SK-N-SH treated with all-trans-retinoic acid at 6 μM for 48 hours (cell line): ENCODE data around the gene ASAP2.

Experiments used
- ATAC-seq: fragments of 200-7000 bp; cut with Tn5 transposase; 3 replicates; pipeline ENCODE4 v1.9.1; 2020; ENCODE audit warnings: mild to moderate bottlenecking, moderate library complexity
- BACH2 ChIP-seq: fragments of 250-450 bp; sonication (Bioruptor Pico); IDR thresholded peaks from 2 replicates; pipeline ENCODE4 v1.9.0; 2021; ENCODE audit warnings: mild to moderate bottlenecking, borderline replicate concordance
- CSRNP3 ChIP-seq: fragments of 250-450 bp; sonication (Bioruptor Pico); IDR thresholded peaks from 2 replicates; pipeline ENCODE4 v1.5.1; 2021; ENCODE audit warnings: mild to moderate bottlenecking, moderate library complexity
- ESRRG ChIP-seq: fragments of 250-450 bp; sonication (Bioruptor Pico); IDR thresholded peaks from 2 replicates; pipeline ENCODE4 v1.6.1; 2021; ENCODE audit warnings: mild to moderate bottlenecking
- ISL1 ChIP-seq: fragments of 250-450 bp; sonication (Bioruptor Pico); IDR thresholded peaks from 2 replicates; pipeline ENCODE4 v2.1.2; 2022; ENCODE audit warnings: mild to moderate bottlenecking, moderate library complexity
- OSR1 ChIP-seq: fragments of 250-450 bp; sonication (Bioruptor Pico); IDR thresholded peaks from 2 replicates; pipeline ENCODE4 v1.8.0; 2022; ENCODE audit warnings: moderate library complexity, mild to moderate bottlenecking, inconsistent platforms
- PATZ1 ChIP-seq: fragments of 250-450 bp; sonication (Bioruptor Pico); IDR thresholded peaks from 2 replicates; pipeline ENCODE4 v1.8.0; 2020; ENCODE audit warnings: mild to moderate bottlenecking, moderate library complexity, borderline replicate concordance
- POU6F1 ChIP-seq: fragments of 250-450 bp; sonication (Bioruptor Pico); IDR thresholded peaks from 2 replicates; pipeline ENCODE4 v1.8.0; 2021; ENCODE audit warnings: low read depth, mild to moderate bottlenecking, moderate library complexity, borderline replicate concordance
- PPARA ChIP-seq: fragments of 250-450 bp; sonication (Bioruptor Pico); IDR thresholded peaks from 2 replicates; pipeline ENCODE4 v1.5.0; 2020; ENCODE audit warnings: mild to moderate bottlenecking, borderline replicate concordance
- RARB ChIP-seq: fragments of 250-450 bp; sonication (Bioruptor Pico); IDR thresholded peaks from 2 replicates; pipeline ENCODE4 v1.8.0; 2021; ENCODE audit warnings: mild to moderate bottlenecking, moderate library complexity
- TCF4 ChIP-seq: fragments of 250-450 bp; sonication (Bioruptor Pico); IDR thresholded peaks from 2 replicates; pipeline ENCODE4 v1.8.0; 2021; ENCODE audit warnings: mild to moderate bottlenecking, moderate library complexity, borderline replicate concordance
- TOX ChIP-seq: fragments of 250-450 bp; sonication (Bioruptor Pico); IDR thresholded peaks from 2 replicates; pipeline ENCODE4 v1.8.0; 2021; ENCODE audit warnings: mild to moderate bottlenecking, moderate library complexity, borderline replicate concordance
- ZC3H10 ChIP-seq: fragments of 250-450 bp; sonication (Bioruptor Pico); IDR thresholded peaks from 2 replicates; pipeline ENCODE4 v1.5.1; 2021; ENCODE audit warnings: mild to moderate bottlenecking, moderate library complexity
- ZFP3 ChIP-seq: fragments of 250-450 bp; sonication (Bioruptor Pico); IDR thresholded peaks from 2 replicates; pipeline ENCODE4 v1.5.0; 2020; ENCODE audit warnings: mild to moderate bottlenecking, moderate library complexity
- ZFP30 ChIP-seq: fragments of 450-650 bp; formaldehyde crosslinking; IDR thresholded peaks from 2 replicates; pipeline ENCODE4 v1.5.0; 2022; ENCODE audit warnings: mild to moderate bottlenecking, moderate library complexity
- ZNF70 ChIP-seq: fragments of 450-650 bp; formaldehyde crosslinking; IDR thresholded peaks from 2 replicates; pipeline ENCODE4 v1.5.0; 2020; ENCODE audit warnings: mild to moderate bottlenecking, moderate library complexity
- ZNF8 ChIP-seq: fragments of 450-650 bp; formaldehyde crosslinking; IDR thresholded peaks from 2 replicates; pipeline ENCODE4 v1.5.0; 2020; ENCODE audit warnings: mild to moderate bottlenecking, moderate library complexity

Gene ASAP2

GRCh38 chr2:9207641-9208311 is 1.2 kb downstream of the ASAP2 start:
- TF ChIP-seq PPARA, result no peak
- peak; percentile 25; the same call in 1 of the 2 replicates for TF ChIP-seq ZNF70 (CRISPR knock-in tag)
- ATAC-seq, result peak; percentile 47

GRCh38 chr2:9208875-9209274 is 2.3 kb downstream of the ASAP2 start:
- no peak for TF ChIP-seq ZC3H10 (CRISPR knock-in tag)
- TF ChIP-seq PATZ1 (CRISPR knock-in tag), result no peak
- ATAC-seq, result no peak

GRCh38 chr2:9210030-9210429 is 3.4 kb downstream of the ASAP2 start:
- TF ChIP-seq ESRRG (CRISPR knock-in tag) (no peak), POU6F1 (CRISPR knock-in tag) (no peak), RARB (CRISPR knock-in tag) (no peak), OSR1 (CRISPR knock-in tag) (no peak), PPARA (no peak), ZC3H10 (CRISPR knock-in tag) (no peak), ZFP30 (CRISPR knock-in tag) (no peak), TCF4 (CRISPR knock-in tag) (no peak), ZNF8 (CRISPR knock-in tag) (no peak), ISL1 (CRISPR knock-in tag) (no peak), TOX (CRISPR knock-in tag) (no peak), PATZ1 (CRISPR knock-in tag) (no peak), CSRNP3 (no peak), BACH2 (CRISPR knock-in tag) (no peak), ZNF70 (CRISPR knock-in tag) (no peak)
- TF ChIP-seq, all 23 proteins: peak for 0
- no peak for ATAC-seq

GRCh38 chr2:9211496-9211895 is 4.9 kb downstream of the ASAP2 start:
- ATAC-seq, result no peak
- TF ChIP-seq BACH2 (CRISPR knock-in tag), result no peak
- TF ChIP-seq TOX (CRISPR knock-in tag), result no peak
- TF ChIP-seq, all 23 proteins: peak for 0

GRCh38 chr2:9212010-9212635 is 5.5 kb downstream of the ASAP2 start:
- no peak for ATAC-seq
- TF ChIP-seq OSR1 (CRISPR knock-in tag) (no peak), ISL1 (CRISPR knock-in tag) (no peak), PPARA (no peak), BACH2 (CRISPR knock-in tag) (no peak), TOX (CRISPR knock-in tag) (no peak), ESRRG (CRISPR knock-in tag) (no peak), RARB (CRISPR knock-in tag) (no peak), POU6F1 (CRISPR knock-in tag) (no peak), ZFP3 (no peak), ZNF70 (CRISPR knock-in tag) (no peak), PATZ1 (CRISPR knock-in tag) (no peak), ZC3H10 (CRISPR knock-in tag) (no peak)
